H1 (cell line): Measurements from ENCODE around the gene RIGI. TPM values are rescaled to one million over a fixed set of nuclear protein-coding genes. Genes with fewer than 3 reads are reported as not detected.

Experiments
- CTCF ChIA-PET: fragments of 300-600 bp; sonication (Branson Sonifier 250); formaldehyde crosslinking; loops from one replicate; lab custom pipeline; 2021; ENCODE audit not compliant: partially characterized antibody; lab: Charles Lee
- POLR2A ChIA-PET: fragments of 300-600 bp; sonication (Branson Sonifier 250); formaldehyde crosslinking; loops from one replicate; lab custom pipeline; 2021; ENCODE audit warnings: inconsistent platforms; ENCODE audit not compliant: partially characterized antibody; lab: Charles Lee
- DNase-seq, 2 experiments: peaks; one replicate each; pipeline versions ENCODE4 v3.0.0 to v3.0.0-alpha.2; 2010 to 2022; ENCODE audit warnings: low spot score in 2 of 2, low read depth in 1 of 2, mixed read lengths in 1 of 2
- FAIRE-seq: peaks from 2 replicates; lab custom pipeline; 2011; peaks lifted over from hg19 to GRCh38; lab: Jason Lieb, UNC
- H2AFZ ChIP-seq: 2 replicates; pipeline ENCODE4 v1.8.1; 2012; ENCODE audit warnings: low read length, inconsistent platforms
- H2AK5ac ChIP-seq: 2 replicates; pipeline ENCODE4 v1.6.1; 2013; ENCODE audit warnings: low read depth, low read length
- H2BK120ac ChIP-seq: replicated peaks from 2 replicates; pipeline ENCODE3; 2013; ENCODE audit warnings: low read depth, low read length, inconsistent platforms
- H2BK12ac ChIP-seq: 2 replicates; pipeline ENCODE4 v1.6.1; 2013; ENCODE audit warnings: low read depth, low read length
- H2BK15ac ChIP-seq: 2 replicates; pipeline ENCODE4 v1.6.1; 2013; ENCODE audit warnings: low read length
- H2BK20ac ChIP-seq: 2 replicates; pipeline ENCODE4 v1.6.1; 2013; ENCODE audit warnings: low read length
- H2BK5ac ChIP-seq: 2 replicates; pipeline ENCODE4 v1.6.1; 2013; ENCODE audit warnings: low read depth, low read length
- H3K14ac ChIP-seq: 2 replicates; pipeline ENCODE4 v1.6.1; 2013; ENCODE audit warnings: inconsistent platforms; ENCODE audit not compliant: insufficient read length
- H3K18ac ChIP-seq: 2 replicates; pipeline ENCODE4 v1.6.1; 2013; ENCODE audit warnings: low read length; ENCODE audit errors: extremely low read depth
- H3K23ac ChIP-seq: 2 replicates; pipeline ENCODE4 v1.6.1; 2013; ENCODE audit warnings: inconsistent platforms; ENCODE audit not compliant: insufficient read length
- H3K23me2 ChIP-seq: 2 replicates; pipeline ENCODE4 v1.6.1; 2013; ENCODE audit warnings: low read depth, low read length
- H3K27ac ChIP-seq: 2 replicates; pipeline ENCODE4 v1.6.1; 2011; ENCODE audit warnings: low read depth, low read length, inconsistent platforms
- H3K27me3 ChIP-seq, 4 experiments: replicated peaks in 1 of 4; 1 replicate in 1 of 4; 2 replicates in 3 of 4; pipeline versions ENCODE4 v1.6.1 to v1.8.1; 2011 to 2013; ENCODE audit warnings: low read length in 3 of 4, mild to moderate bottlenecking in 3 of 4, inconsistent platforms in 2 of 4, mixed read lengths in 2 of 4, moderate library complexity in 1 of 4; ENCODE audit not compliant: control insufficient read depth in 3 of 4, insufficient read depth in 3 of 4; ENCODE audit errors: extremely low read depth in 1 of 4
- H3K36me3 ChIP-seq, 4 experiments: 2 replicates each; pipeline versions ENCODE4 v1.6.1 to v1.8.1; 2011 to 2013; ENCODE audit warnings: mild to moderate bottlenecking in 4 of 4, low read length in 3 of 4, moderate library complexity in 2 of 4, control low read depth in 1 of 4, inconsistent platforms in 1 of 4; ENCODE audit not compliant: insufficient read depth in 4 of 4, control insufficient read depth in 2 of 4
- H3K4ac ChIP-seq: replicated peaks from 2 replicates; pipeline ENCODE3; 2013; ENCODE audit warnings: low read length, low read depth, mixed read lengths, inconsistent platforms; ENCODE audit not compliant: insufficient read length
- H3K4me1 ChIP-seq, 4 experiments: replicated peaks in 1 of 4; 1 replicate in 1 of 4; 2 replicates in 3 of 4; pipeline versions ENCODE4 v1.6.1 to v1.8.1; 2011 to 2013; ENCODE audit warnings: low read length in 3 of 4, inconsistent platforms in 2 of 4, mixed read lengths in 1 of 4; ENCODE audit not compliant: insufficient read depth in 4 of 4, control insufficient read depth in 3 of 4
- H3K4me2 ChIP-seq, 2 experiments: 2 replicates each; pipeline versions ENCODE4 v1.6.1 to v1.8.1; 2011 to 2013; ENCODE audit warnings: low read depth in 2 of 2, low read length in 2 of 2, control low read depth in 1 of 2, inconsistent platforms in 1 of 2, mild to moderate bottlenecking in 1 of 2; ENCODE audit not compliant: insufficient read depth in 1 of 2
- H3K4me3 ChIP-seq, 4 experiments: fragments of 200-600, 300-600 bp in 1 of 4; sonication (generic), shearing (Covaris generic), sonication (Bioruptor Twin) in 1 of 4; 2 replicates each; pipeline versions ENCODE4 v1.5.1 to v1.8.1; 2011 to 2016; ENCODE audit warnings: low read length in 4 of 4, low read depth in 3 of 4, control low read depth in 2 of 4, inconsistent platforms in 2 of 4, mild to moderate bottlenecking in 2 of 4, mixed read lengths in 1 of 4, moderate library complexity in 1 of 4; ENCODE audit not compliant: insufficient read depth in 2 of 4; ENCODE audit errors: extremely low read depth in 1 of 4
- H3K56ac ChIP-seq: replicated peaks from 2 replicates; pipeline ENCODE3; 2013; ENCODE audit warnings: low read depth, mild to moderate bottlenecking, mixed read lengths, low read length, inconsistent platforms; ENCODE audit not compliant: insufficient read length
- H3K79me1 ChIP-seq: 2 replicates; pipeline ENCODE4 v1.6.1; 2013; ENCODE audit warnings: low read depth, low read length, control low read depth
- H3K79me2 ChIP-seq, 2 experiments: 2 replicates each; pipeline versions ENCODE4 v1.6.1 to v1.8.1; 2012 to 2013; ENCODE audit warnings: low read length in 2 of 2, mild to moderate bottlenecking in 2 of 2, inconsistent platforms in 1 of 2; ENCODE audit not compliant: insufficient read depth in 2 of 2, control insufficient read depth in 1 of 2
- H3K9ac ChIP-seq, 4 experiments: replicated peaks in 1 of 4; 1 replicate in 1 of 4; 2 replicates in 3 of 4; pipeline versions ENCODE4 v1.6.1 to v1.8.1; 2011 to 2013; ENCODE audit warnings: low read depth in 3 of 4, low read length in 3 of 4, control low read depth in 2 of 4, mild to moderate bottlenecking in 2 of 4, moderate library complexity in 2 of 4, inconsistent platforms in 1 of 4; ENCODE audit errors: extremely low read depth in 1 of 4
- H3K9me3 ChIP-seq, 2 experiments: 2 replicates each; pipeline versions ENCODE4 v1.6.1 to v1.8.1; 2012 to 2013; ENCODE audit warnings: mild to moderate bottlenecking in 2 of 2, moderate library complexity in 2 of 2, control low read depth in 1 of 2, inconsistent platforms in 1 of 2, low read depth in 1 of 2, low read length in 1 of 2, mixed read lengths in 1 of 2; ENCODE audit not compliant: insufficient read depth in 2 of 2
- H4K20me1 ChIP-seq, 2 experiments: replicated peaks in 1 of 2; 2 replicates each; pipeline versions ENCODE3 to v1.8.1; 2011 to 2013; ENCODE audit warnings: inconsistent platforms in 2 of 2, low read length in 2 of 2, mild to moderate bottlenecking in 1 of 2; ENCODE audit not compliant: insufficient read depth in 2 of 2, control insufficient read depth in 1 of 2
- H4K5ac ChIP-seq: 2 replicates; pipeline ENCODE4 v1.6.1; 2013; ENCODE audit warnings: low read length, low read depth, mixed read lengths, inconsistent platforms; ENCODE audit not compliant: insufficient read length
- H4K8ac ChIP-seq: 2 replicates; pipeline ENCODE4 v1.8.0; 2013; ENCODE audit warnings: mild to moderate bottlenecking, moderate library complexity, low read length, inconsistent platforms; ENCODE audit not compliant: insufficient read depth; ENCODE audit errors: extremely low read depth
- H4K91ac ChIP-seq: replicated peaks from 2 replicates; pipeline ENCODE3; 2013; ENCODE audit warnings: low read length, mixed read lengths, inconsistent platforms; ENCODE audit not compliant: insufficient read length
- BRCA1 ChIP-seq: IDR thresholded peaks from 2 replicates; pipeline ENCODE4 v1.6.1; 2012; ENCODE audit warnings: low read depth, low read length, improper control_type of control experiment
- CHD2 ChIP-seq: IDR thresholded peaks from 2 replicates; pipeline ENCODE4 v1.6.1; 2012; ENCODE audit warnings: low read length, improper control_type of control experiment
- EP300 ChIP-seq, 2 experiments: IDR thresholded peaks; 1 replicate in 1 of 2; 2 replicates in 1 of 2; pipeline ENCODE4 v1.6.1; 2011 to 2012; ENCODE audit warnings: low read depth in 2 of 2, low read length in 2 of 2, mild to moderate bottlenecking in 2 of 2, borderline replicate concordance in 1 of 2, inconsistent platforms in 1 of 2, moderate library complexity in 1 of 2
- JUND ChIP-seq: IDR thresholded peaks from 2 replicates; pipeline ENCODE4 v1.6.1; 2011; ENCODE audit warnings: mild to moderate bottlenecking, improper control_type of control experiment, low read length
- POLR2A ChIP-seq, 2 experiments: IDR thresholded peaks; 1 replicate in 1 of 2; 2 replicates in 1 of 2; pipeline ENCODE4 v1.6.1; 2011; ENCODE audit warnings: low read depth in 2 of 2, low read length in 2 of 2, mild to moderate bottlenecking in 2 of 2; ENCODE audit errors: control extremely low read depth in 1 of 2
- RXRA ChIP-seq: IDR thresholded peaks from 2 replicates; pipeline ENCODE4 v1.6.1; 2011; ENCODE audit warnings: low read depth, mild to moderate bottlenecking, low read length, moderate library complexity; ENCODE audit not compliant: insufficient read depth
- SIN3A ChIP-seq, 2 experiments: IDR thresholded peaks in 1 of 2; conservative IDR thresholded peaks in 1 of 2; 2 replicates each; pipeline ENCODE4 v1.6.1; 2011 to 2012; ENCODE audit warnings: low read length in 2 of 2, improper control_type of control experiment in 1 of 2, low read depth in 1 of 2, mild to moderate bottlenecking in 1 of 2
- SIRT6 ChIP-seq: IDR thresholded peaks from one replicate; pipeline ENCODE4 v1.7.1; 2012; ENCODE audit warnings: low read length, inconsistent platforms
- SP1 ChIP-seq: IDR thresholded peaks from 2 replicates; pipeline ENCODE4 v1.6.1; 2011; ENCODE audit warnings: low read depth, low read length
- YY1 ChIP-seq: IDR thresholded peaks from 2 replicates; pipeline ENCODE4 v1.6.1; 2011; ENCODE audit warnings: low read depth, mild to moderate bottlenecking, low read length
- WGBS, 2 experiments: shearing (Covaris generic) in 1 of 2; methylation state at CpG; one replicate each; pipeline versions ENCODE4 v1.1.6 to v1.1.7; 2013 to 2015; ENCODE audit warnings: low lambda C conversion rate in 2 of 2, mixed read lengths in 2 of 2, inconsistent platforms in 1 of 2, low coverage in 1 of 2, missing lambda C conversion rate in 1 of 2; ENCODE audit not compliant: insufficient replicate concordance in 2 of 2, insufficient coverage in 1 of 2, insufficient read length in 1 of 2; ENCODE audit errors: extremely low coverage in 1 of 2, missing lambda C conversion rate in 1 of 2; 5-methylcytosine and 5-hydroxymethylcytosine counted together
- polyA plus RNA-seq, 7 experiments: library from polyadenylated mRNA; depleted of rRNA in 3 of 7; stranded (reverse) in 5 of 7; unstranded in 2 of 7; fragments of >200 nt in 5 of 7; fragments of 200-250 nt in 2 of 7; gene quantifications; 1 replicate in 5 of 7; 2 replicates in 1 of 7; 4 replicates in 1 of 7; pipeline versions ENCODE4 v1.2.1 to v1.2.3, GENCODE V29; 2011 to 2013; ENCODE audit warnings: missing spikeins in 2 of 7, mixed read lengths in 2 of 7
- total RNA-seq: library from RNA; stranded (reverse); fragmentation: NEBNext Ultra II Directional; extraction: Animal tissue kit (Norgen Biotek cat#: 25700); gene quantifications from 2 replicates; pipeline ENCODE4 v1.2.1, GENCODE V29; 2021

The RIGI gene
- total and polyA plus RNA-seq, 2 of the 8 experiments (the other 6 are each of a cell fraction or from before 2014, with no cell fraction given), result 3.1 to 6.7 TPM

DNA sequence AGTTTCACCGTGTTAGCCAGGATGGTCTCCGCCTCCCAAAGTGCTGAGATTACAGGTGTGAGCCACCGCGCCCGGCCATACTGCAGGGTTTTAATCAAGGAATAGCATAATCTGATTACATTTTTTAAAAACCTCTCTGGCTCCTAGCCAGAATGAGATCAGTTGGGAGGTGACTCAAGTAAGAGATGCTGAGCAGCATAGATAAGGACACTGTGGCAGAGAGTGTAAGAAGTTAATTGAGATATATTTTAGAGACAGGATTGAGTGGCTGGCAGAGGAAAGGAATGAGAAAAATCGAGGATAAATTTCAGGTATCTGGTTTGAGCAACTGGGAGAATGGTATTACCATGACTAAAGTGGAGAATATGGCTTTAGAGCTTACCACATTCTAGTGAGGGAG, 7.3 kb upstream of the RIGI start:
- H2BK20ac ChIP-seq, result no peak overlapping the region
- peaks cover 0 to 2% of the 10 kb centered on the region in 2 experiments for H4K20me1 ChIP-seq
- DNase-seq (no peak), FAIRE-seq (no peak)
- no peak overlapping the region for H3K4ac ChIP-seq
- no peak overlapping the region for H4K5ac ChIP-seq
- no peak overlapping the region for H3K18ac ChIP-seq
- WGBS, 2 experiments, result 95% methylated on average over 6 of the region's 6 CpGs; no CpG with 5 or more reads in 1 of the 2 experiments
- H3K27ac ChIP-seq, result no peak overlapping the region
- no peak overlapping the region for H4K8ac ChIP-seq
- no peak overlapping the region for H2AK5ac ChIP-seq
- H3K9ac ChIP-seq, result no peak overlapping the region
- no peak overlapping the region for H3K4me3 ChIP-seq
- H2BK5ac ChIP-seq, result no peak overlapping the region
- no peak overlapping the region for H3K4me2 ChIP-seq
- no peak overlapping the region for H2BK15ac ChIP-seq
- no peak overlapping the region for H2BK12ac ChIP-seq
- TF ChIP-seq JUND, result no peak
- TF ChIP-seq SP1, result no peak
- TF ChIP-seq RXRA, result no peak
- TF ChIP-seq BRCA1, result no peak
- TF ChIP-seq CHD2, result no peak
- TF ChIP-seq SIRT6, result no peak
- TF ChIP-seq EP300 (IDR thresholded peaks at IDR 0.05; ENCODE audit: borderline replicate concordance in 1 of 2, low read depth in 2 of 2, low read length in 2 of 2), result no peak
- no peak for TF ChIP-seq SIN3A (conservative IDR thresholded peaks at IDR 0.05 in 1 of 2, IDR thresholded peaks at IDR 0.05 in 1 of 2; ENCODE audit: low read depth in 1 of 2, low read length in 2 of 2)
- TF ChIP-seq POLR2A (IDR thresholded peaks at IDR 0.05; ENCODE audit: control extremely low read depth in 1 of 2, low read depth in 2 of 2, low read length in 2 of 2), result no peak
- no peak for TF ChIP-seq YY1
- no peaks in the 10 kb centered on the region for H3K27me3 ChIP-seq
- no peak overlapping the region for H3K14ac ChIP-seq
- no peak overlapping the region for H3K23ac ChIP-seq
- H3K23me2 ChIP-seq, result no peaks in the 10 kb centered on the region
- H3K79me2 ChIP-seq, result no peaks in the 10 kb centered on the region
- no peak overlapping the region for H3K56ac ChIP-seq
- H3K4me1 ChIP-seq, result no peaks in the 10 kb centered on the region
- ChIA-PET CTCF (interaction anchor here (1.1 to 2.5 kb wide), 5 partner anchors 14 to 155 kb away, joined by 3 to 10 read pairs (median 4); no protein-coding TSS in a partner anchor), POLR2A (interaction anchor here (3.3 kb wide), 1 partner anchor 12 kb away, joined by 11 read pairs; no protein-coding TSS in a partner anchor)
- H3K9me3 ChIP-seq, result no peaks in the 10 kb centered on the region
- H2AFZ ChIP-seq, result no peak overlapping the region
- H2BK120ac ChIP-seq, result no peak overlapping the region
- no peaks in the 10 kb centered on the region for H3K79me1 ChIP-seq
- no peak overlapping the region for H4K91ac ChIP-seq
- H3K36me3 ChIP-seq, result peaks cover 0 to 4% (median 0%) of the 10 kb centered on the region in 4 experiments; a peak in 2 of 8 replicates
